Activated T-cell treated with anti-CD3 and anti-CD28 coated beads, Interleukin-2, amount 50 U/mL, for 24 hours (primary cell): ENCODE measurements around the gene LNX2.

Source experiments
- DNase-seq: peaks from one replicate; pipeline ENCODE4 v3.0.0-alpha.2; 2020
- H3K27ac Mint-ChIP-seq: 2 replicates; pipeline ENCODE4 v1.8.0; 2020; ENCODE audit warnings: mild to moderate bottlenecking, mixed read lengths
- H3K27me3 Mint-ChIP-seq: 2 replicates; pipeline ENCODE4 v1.8.0; 2020; ENCODE audit warnings: mixed read lengths
- H3K36me3 Mint-ChIP-seq: 2 replicates; pipeline ENCODE4 v1.8.0; 2020; ENCODE audit warnings: low read depth, mixed read lengths
- H3K4me1 Mint-ChIP-seq: 2 replicates; pipeline ENCODE4 v1.8.0; 2020; ENCODE audit warnings: low read depth, mixed read lengths
- H3K4me3 Mint-ChIP-seq: 2 replicates; pipeline ENCODE4 v1.8.0; 2020; ENCODE audit warnings: mild to moderate bottlenecking, moderate library complexity, mixed read lengths
- H3K9me3 Mint-ChIP-seq: 2 replicates; pipeline ENCODE4 v1.8.0; 2020; ENCODE audit warnings: mixed read lengths

Gene LNX2

GRCh38 chr13:27500806-27501534, 119.4 kb downstream of the LNX2 start:
- no peaks in the 10 kb centered on the region for H3K27me3 Mint-ChIP-seq

GRCh38 chr13:27497563-27498230, 122.6 kb downstream of the LNX2 start:
- Mint-ChIP-seq H3K9me3 (no peaks in the 10 kb centered on the region), H3K27me3 (no peaks in the 10 kb centered on the region), H3K4me1 (no peaks in the 10 kb centered on the region), H3K4me3 (no peak overlapping the region), H3K36me3 (no peaks in the 10 kb centered on the region), H3K27ac (no peak overlapping the region)
- no peak for DNase-seq

More at GRCh38 chr13:27500806-27501534, 119.4 kb downstream of the LNX2 start:
- Mint-ChIP-seq H3K27ac (no peak overlapping the region), H3K9me3 (no peaks in the 10 kb centered on the region), H3K4me1 (no peaks in the 10 kb centered on the region), H3K36me3 (no peaks in the 10 kb centered on the region), H3K4me3 (no peak overlapping the region)
- no peak for DNase-seq

GRCh38 chr13:27496536-27497273, 123.6 kb downstream of the LNX2 start:
- no peak overlapping the region for H3K27ac Mint-ChIP-seq
- DNase-seq: no peak
- H3K9me3 Mint-ChIP-seq: no peaks in the 10 kb centered on the region
- H3K4me1 Mint-ChIP-seq: no peaks in the 10 kb centered on the region
- no peaks in the 10 kb centered on the region for H3K36me3 Mint-ChIP-seq
- H3K4me3 Mint-ChIP-seq: no peak overlapping the region
- H3K27me3 Mint-ChIP-seq: no peaks in the 10 kb centered on the region

GRCh38 chr13:27496006-27496405, 124.3 kb downstream of the LNX2 start:
- no peak overlapping the region for H3K27ac Mint-ChIP-seq
- no peaks in the 10 kb centered on the region for H3K27me3 Mint-ChIP-seq
- no peaks in the 10 kb centered on the region for H3K36me3 Mint-ChIP-seq
- H3K9me3 Mint-ChIP-seq: no peaks in the 10 kb centered on the region
- no peak overlapping the region for H3K4me3 Mint-ChIP-seq
- DNase-seq: no peak
- H3K4me1 Mint-ChIP-seq: no peaks in the 10 kb centered on the region
